Stimulated activated CD4-positive, alpha-beta T cell treated with anti-CD3 and anti-CD28 coated beads, TNF-alpha, amount 100 ng/mL, for 48 hours (primary cell): ENCODE results near the gene HOXB5.

Source experiments
- DNase-seq, 3 donors: peaks; one replicate each; pipeline ENCODE4 v3.0.0-alpha.2; 2020; ENCODE audit warnings: low read depth in 3 of 3

Gene HOXB5

DNA sequence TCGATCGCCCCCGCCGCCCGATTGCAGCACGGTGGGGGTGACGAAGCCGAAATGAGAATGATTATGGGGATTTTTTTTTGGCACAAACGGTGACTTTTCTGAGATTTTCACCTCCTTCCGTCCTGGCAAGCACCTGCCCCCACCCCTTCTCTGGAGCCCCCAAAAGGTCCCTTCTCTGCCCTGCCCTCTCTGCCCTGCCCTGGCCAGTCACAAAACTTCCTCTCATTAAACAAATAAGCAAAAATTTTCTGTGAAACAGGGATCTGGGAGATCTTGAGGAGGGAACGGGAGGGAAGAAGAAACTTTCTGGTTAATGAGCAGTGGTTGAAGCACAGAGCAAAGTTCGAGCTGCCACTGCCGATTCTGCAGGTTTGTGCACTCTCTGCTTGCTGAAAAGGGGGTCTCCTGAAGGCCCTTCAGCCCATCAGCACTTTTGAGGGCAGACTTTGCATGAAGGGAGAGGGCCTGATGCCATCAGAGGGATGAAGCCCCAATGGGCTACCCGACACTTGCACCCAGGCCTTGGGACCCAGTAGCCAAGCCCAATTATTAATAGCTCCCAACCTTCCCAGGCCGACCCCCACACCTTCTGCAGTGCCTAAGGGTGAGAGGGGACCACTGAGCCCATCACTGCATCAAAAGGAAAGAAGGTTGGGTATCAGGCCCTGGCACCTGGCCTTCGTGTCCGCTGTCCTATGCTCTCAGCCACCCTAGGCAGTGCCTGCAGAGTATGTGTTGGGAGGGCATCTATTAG lies 22.6 kb upstream of the HOXB5 start:
- no peak for DNase-seq

DNA sequence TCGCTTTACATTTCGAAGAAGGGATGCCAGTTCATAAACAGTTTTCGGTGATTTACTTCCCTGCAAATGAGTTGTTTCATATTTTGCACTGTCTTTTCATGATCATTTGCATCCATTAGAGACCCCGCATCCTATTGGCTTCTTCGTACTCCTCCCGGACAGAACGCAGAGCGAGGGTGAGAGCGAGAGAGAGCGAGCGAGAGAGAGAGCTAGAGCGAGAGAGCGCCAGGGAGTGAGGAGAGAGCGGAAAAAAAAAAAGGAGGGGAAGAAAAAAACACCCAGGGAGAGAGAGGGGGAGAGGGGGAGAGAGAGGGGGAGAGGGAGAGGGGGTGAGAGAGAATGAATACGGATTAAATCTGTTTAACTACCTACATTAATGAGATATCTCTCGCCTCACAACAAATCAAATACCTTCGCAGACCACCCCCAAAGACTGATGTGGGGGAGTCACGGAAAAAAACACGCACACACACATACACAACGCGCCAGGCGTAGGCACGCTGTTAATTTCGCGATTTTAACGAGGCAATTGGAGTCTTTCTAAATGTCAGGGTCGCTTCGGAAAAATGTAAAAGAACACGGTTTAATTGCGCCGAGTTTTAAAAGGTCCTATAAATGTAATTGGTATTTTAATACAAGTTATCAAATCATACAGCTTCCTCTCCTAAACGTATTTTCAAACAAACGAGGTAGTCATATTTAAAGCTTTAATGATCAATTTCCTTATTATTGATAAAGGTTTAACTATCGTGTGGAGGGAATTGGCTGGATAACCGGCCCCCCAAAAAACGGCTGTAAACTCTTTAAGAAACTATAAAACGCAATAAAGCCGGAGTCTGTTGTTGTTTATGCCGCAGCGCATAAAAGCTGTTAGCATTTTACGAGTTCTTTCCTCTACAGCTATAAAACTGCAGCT lies 21.7 kb upstream of the HOXB5 start, which contains the start of gene HOXB8:
TSS of gene HOXB8 (minus strand) at position 246 of the 916 bp plus-strand sequence. CDS start 588 bp downstream, outside the sequence.
- DNase-seq, result no peak

DNA sequence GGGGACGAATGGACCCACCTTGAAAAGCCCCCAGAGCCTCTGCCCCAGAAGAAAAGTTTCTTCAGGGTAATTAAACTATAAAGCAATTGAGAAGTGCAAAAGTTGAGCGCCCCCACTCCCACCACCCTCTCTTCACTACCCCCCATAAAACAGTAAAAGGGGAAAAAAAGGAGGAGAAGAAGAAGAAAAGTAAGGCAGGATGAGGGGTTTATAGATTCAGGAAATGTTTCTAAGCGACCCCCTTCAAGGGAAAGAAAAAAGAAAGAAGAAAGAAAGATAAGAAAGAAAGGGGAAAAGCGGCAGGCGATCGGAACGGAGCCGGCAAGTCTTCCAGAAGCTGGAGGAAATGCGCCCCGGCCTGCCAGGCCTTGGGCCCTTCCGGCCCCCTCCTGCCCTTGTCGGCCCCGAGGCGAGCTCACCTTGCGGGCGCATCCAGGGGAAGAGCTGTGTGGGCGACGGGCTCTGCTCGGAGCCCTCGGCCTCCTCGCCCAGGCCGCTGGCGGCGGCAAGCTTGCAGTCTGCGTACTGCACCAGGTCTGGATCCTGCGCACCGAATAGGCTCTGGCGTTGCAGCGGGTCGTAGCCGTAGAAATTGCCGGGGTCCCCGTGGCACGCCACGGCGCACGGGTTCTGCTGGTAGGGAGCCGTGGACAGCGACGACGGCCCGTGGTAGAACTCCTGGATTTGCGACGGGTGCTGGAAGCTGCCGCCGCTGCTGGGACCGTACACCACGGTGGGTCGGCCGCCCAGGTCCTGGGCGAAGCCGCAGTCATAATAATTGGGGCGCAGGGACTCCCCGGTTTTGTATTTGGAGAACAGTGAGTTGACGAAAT lies 20.5 kb upstream of the HOXB5 start:
- no peak for DNase-seq

DNA sequence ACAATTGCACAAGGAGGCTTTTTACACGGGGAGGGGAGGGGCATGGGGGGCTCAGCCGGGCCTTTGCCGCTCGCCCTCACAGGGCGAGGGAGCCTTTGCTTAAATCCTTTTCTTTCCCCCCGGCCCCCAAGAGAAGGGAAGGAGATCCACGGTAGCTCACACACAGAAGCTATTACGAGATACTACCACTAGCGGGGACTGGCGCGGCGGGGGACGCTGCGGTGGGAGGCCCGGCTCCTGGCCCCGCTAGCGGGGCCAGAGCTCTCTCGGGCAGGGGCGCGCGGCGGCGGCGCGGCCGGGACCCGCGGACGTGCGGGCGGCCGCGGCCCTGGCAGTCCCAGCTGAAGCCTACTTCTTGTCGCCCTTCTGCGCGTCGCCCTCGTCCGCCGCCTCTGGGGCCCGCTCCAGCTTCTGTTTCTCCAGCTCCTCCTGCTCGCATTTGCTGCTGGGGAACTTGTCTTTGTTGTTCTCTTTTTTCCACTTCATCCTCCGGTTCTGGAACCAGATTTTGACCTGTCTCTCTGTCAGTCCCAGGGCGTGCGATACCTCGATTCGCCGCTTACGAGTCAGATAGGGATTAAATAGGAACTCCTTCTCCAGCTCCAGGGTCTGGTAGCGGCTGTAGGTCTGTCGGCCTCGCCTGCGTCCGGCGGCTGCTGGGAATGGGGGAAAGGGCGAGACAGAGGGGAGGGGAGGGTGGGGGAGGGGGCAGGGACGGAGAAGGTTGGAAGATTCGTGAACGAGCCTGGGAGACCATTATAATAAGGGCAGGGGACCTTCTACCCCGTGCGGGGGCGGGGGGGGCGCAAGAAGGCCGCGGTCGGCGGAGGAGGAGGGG lies 19.5 kb upstream of the HOXB5 start:
- no peak for DNase-seq

DNA sequence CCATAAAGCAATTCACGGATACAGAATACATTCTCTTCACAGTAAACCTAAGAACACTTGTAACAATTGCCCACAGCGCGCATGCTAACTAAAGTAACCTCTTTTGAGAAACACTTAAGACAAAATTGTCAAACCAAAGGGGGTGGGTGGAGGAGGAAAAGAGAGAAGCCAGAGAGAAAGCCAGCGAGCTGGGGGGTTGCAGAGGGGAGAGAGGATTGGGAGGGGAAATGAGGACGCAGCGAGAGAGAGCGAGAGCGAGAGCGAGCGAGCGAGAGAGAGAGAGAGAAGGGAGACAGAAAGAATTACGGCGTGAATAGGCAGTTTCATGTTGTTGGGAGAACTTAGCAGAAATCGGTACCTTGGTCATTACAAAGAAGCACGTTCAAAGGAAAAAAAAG lies 18.9 kb upstream of the HOXB5 start:
- DNase-seq, result no peak

DNA sequence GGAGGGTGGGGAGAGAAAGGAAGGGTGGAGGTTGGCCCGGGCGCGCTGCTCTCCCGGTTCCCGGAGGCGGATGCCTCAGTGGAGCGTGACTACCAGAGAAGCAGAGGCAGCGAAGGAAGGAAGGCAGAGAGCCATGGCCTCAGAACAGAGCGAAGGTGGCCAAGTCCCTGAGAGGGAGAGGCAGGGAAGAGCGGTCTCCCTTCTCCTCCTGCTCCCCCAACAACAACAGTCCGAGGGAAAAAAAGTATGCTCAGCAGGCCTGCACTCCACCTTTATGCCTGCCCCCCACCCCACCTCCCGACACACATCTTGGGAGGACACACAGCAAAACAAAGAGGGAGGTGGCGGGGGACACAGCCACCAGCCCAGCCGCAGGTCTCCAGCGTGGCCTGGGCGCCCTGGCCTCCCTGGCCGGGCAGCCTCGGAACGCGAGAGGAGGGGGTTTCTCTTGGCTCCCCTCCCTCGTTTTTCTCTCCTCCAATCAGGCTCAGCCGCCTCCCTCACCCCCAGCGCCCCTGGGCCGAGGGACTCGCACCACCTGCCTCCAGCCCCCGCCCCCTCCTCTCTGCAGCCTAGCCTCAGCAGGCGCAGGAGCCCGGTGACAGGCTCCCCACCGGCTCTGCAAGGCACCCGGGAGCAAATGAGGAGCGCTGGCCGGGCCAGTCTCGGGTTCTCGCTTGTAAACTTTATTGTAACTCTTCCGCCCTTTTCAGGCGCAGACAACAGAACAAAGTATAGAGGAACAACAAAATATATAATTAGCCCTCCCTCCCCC lies 18.3 kb upstream of the HOXB5 start:
- DNase-seq, result no peak

DNA sequence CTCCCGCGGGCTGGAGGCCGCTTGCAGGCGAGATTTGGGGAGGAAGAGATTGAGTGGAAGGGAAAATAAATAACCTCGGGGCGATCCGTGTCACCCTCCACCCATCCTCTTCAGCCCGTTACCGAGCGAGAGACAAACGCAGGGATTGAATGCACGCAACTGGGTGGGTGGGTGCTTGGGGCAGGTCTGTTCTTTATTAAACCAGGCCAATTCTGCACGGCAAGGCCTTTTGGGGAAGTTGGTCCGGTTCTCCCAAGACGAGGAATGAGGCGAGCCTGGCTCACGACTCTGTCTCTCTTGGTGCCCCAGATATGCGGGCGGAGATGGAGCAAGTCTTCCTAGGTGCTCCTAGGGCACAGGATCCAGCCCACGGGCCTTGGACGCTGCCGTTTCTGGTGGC lies 17.6 kb upstream of the HOXB5 start:
- no peak for DNase-seq

DNA sequence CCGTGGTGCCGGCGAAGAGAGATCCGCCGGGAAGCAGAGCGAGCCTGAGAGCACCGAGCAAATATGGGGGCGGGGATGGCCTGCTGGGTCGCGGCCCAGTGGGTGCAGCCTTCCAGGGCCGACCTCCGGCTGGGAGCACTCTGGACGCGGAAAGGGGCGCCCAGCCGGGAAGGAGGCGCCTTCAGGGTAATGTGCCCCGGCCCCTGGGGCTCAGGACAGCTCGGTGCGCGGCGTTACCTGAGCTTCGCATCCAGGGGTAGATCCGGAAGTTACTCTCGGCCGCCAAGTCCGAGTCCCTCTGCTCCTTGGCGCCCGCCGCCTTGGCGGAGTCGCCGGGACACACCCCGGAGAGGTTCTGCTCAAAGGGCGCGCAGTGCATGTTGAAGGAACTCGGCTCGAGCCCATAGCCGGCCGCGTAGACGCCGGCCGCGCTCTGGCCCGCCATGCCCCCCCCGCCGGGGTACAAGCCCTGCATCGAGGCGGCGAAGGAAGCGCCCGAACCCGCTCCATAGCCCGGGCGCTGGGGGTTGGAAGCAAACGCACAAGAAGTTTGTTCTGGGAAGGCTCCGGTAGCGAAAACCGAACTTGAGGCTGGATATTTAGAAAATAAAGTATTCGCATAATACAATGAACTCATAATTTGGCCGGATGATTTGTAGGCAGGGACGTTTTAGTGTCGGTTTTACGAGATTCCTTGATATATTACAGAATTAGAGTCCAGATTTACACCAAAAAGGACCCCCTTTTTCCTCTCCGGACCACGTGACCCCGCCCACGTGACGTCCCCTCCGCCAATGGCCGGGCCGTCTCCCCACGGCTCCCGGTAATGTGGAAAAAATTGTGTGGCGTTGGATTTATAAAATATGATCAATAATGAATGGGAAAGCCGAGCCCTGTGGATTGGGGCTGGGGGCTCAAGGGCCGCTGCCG lies 17.0 kb upstream of the HOXB5 start, which contains the start of gene HOXB7:
TSS of gene HOXB7 (minus strand) at position 736 of the 930 bp plus-strand sequence. CDS start at position 637, 99 bp downstream.
- DNase-seq, result peak in 1 of 3 donors; percentile 75

DNA sequence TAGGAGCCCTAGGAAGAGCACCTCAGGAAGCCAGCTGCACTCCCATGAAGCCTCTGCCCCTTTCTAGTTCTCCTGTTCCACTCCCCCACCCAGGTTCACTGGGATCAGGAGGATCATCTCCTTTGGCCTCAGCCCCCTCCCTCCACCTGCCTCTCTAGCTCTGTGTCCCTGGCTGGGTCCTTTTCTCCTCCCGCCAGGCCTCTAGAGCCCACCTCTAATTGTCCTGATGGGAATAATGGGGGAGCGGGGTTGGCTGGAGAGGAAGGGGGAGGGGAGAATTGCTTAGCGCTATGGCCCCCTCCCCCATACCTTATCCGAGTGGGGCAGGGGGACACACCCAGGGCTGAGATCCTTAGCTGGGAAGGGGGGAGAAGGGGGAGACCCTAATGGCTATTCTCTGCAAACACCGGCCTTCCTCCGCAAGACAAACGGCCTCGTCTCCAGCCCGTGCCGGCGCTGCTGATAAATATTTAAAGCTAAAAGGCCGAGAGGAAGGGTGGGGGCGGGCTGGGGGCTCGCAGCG lies 16.2 kb upstream of the HOXB5 start:
- DNase-seq, result no peak

DNA sequence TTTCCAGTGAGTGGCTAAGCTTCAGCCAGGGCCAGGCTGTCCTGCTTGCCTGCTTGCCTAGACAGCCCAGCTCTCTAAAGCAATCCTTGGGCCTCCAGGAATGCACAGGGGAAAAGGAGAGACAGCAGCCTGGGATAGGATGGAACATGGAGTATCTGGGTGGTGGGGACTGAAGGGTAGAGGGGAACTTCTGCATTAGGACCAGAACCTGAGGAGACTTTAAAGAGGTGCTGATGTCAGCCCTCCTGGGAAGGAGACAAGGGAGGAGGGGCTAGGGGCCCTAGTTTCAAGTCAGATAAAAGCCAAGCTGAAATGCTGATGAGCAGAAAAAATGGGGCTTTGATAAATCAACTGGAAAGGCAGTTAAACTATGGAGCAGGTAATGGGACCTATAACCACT lies 15.5 kb upstream of the HOXB5 start:
- DNase-seq, result no peak

DNA sequence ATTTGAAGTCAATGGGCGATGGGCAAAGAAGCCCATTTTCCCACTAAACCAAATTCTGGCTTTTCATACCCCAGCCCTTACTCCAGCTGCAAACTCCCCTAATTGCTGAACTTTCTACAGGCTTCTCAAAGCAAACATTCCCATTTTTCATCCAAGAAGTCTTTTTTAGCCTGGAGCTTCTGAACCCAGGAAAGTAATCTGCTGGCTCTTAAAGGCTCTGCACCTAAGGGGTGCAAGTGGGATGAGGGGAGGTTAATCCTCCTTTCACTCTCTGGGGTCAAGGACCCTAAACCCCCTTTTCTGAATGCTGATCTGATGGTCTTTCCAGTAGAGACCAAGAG lies 14.9 kb upstream of the HOXB5 start:
- no peak for DNase-seq

DNA sequence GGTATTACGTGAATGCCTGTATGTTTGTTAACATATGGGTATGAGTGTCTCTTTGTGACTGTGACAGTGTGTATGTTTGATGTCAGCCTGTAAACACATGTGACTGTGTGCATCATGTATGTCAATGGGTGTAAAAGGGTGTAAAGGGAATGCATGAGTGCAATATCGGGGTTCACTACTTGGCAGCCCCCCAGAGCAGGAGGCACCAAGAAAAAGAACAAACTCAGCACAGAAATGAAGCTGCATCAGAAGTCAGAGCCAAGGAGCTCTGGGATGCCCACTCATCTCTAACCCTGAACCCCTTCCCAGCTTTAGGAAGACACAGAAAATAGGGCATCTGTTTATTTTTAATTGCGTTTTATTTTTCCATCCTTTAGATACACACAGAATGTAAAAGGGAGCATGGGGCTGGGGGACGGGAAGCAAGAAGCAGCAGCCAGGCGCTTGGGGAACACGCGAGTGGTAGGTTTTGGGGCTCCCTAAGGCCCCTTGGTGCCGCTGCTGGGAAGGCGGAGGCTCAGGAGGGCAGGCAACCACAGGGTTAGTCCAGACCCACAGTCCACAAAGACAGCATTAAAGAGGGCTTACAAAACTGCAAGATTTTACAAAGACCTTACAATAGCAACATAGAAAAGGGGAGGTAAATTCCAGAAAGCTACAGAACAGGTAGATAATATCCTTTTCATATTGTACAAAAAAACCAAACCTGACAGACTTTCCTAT lies 13.5 kb upstream of the HOXB5 start:
- no peak for DNase-seq

DNA sequence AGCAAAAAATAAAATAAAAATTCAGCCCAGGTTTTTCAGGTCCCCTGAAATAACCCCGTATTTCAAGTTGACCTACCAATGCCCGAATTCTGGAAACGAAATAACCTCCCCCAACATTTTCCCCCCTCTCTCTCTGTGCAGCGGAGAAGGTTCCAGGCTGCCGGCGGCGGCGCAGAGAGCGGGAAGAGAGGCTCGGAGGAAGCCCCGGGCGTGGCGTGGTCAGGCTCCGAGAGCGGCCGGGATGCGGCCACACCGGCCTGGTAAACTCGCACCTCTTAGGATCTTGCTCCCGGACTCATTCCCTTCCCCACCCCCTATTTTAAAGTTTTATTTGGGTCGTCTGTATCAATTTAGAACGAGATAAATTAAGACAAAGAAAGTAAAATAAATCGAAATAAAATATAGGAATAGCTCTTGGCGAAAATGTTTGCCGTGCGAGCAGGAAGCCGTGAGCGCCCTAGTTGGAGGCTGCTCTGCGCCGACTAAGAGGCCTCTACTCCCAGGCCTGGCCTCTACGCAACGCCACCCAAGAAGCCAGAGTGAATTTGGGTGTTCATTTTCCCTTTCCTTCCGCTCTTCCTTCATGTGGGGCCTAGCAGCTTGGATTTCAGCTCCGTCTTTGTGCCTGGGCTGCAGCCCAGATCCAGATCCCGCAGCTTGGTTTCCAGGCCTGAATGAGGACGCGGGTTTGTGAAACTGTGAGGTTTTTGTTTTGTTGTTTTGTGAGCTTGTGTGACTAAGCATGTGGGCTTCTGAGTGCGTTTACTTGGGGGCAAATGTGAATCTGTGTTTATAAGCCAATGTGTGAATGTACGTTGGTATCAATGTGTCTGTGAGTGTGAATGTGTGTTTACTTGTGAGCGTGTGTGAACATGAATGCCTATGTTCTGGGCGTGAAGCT lies 12.7 kb upstream of the HOXB5 start:
- no peak for DNase-seq

DNA sequence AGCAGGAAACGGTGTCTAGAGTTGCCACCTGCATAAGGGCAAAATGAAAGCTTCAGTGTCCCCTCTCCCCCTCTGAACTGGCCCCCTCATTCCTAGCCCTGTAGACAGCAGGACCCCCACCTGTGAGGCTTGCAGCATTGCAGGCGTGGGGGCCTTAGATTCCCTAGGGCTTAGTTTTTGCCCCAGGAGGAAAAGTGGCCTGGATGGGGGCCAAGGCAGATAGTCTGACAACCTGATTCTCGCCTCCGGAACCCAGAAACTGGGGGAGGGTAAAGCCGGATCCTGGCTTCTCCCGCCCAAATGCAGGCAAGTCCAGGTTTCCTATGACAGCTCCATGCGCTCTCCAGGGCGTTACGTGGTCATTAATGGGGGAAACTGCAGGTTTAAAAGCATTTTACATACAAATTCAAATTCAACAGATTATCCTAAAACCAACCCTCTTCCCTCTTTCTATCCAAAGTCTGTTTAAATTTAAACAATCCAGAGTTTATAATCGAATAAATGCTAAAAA lies 11.9 kb upstream of the HOXB5 start:
- no peak for DNase-seq

DNA sequence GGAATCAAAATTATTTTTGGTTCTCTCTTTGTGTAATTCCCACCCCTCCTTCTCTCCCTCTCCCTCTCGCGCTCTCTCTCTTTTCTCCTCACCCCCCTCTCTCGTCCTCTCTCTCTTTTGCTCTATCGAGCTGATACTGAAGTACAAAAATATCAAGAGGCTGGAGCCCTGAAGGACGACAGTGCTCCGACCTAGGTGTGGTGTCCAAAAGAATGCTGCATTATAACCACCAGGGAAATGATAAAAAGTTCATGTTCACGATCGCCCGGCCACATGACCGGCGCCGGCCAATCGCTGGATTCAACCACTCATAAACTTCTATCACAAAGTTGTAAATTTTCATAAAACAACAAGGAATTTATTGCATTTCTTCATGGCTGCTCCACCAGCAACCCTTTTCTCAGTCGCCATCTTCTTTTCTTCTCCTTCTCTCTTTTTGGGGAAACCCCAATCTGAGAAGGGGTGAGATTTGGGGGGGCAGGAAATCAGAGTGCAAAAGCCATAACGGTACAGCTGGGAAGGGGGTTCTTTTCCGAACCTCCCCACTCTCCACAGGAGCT lies 11.3 kb upstream of the HOXB5 start, which contains the start of gene HOXB6:
TSS of gene HOXB6 (minus strand) at position 217 of the 560 bp plus-strand sequence. CDS start 6,836 bp downstream, outside the sequence.
- DNase-seq, result no peak

DNA sequence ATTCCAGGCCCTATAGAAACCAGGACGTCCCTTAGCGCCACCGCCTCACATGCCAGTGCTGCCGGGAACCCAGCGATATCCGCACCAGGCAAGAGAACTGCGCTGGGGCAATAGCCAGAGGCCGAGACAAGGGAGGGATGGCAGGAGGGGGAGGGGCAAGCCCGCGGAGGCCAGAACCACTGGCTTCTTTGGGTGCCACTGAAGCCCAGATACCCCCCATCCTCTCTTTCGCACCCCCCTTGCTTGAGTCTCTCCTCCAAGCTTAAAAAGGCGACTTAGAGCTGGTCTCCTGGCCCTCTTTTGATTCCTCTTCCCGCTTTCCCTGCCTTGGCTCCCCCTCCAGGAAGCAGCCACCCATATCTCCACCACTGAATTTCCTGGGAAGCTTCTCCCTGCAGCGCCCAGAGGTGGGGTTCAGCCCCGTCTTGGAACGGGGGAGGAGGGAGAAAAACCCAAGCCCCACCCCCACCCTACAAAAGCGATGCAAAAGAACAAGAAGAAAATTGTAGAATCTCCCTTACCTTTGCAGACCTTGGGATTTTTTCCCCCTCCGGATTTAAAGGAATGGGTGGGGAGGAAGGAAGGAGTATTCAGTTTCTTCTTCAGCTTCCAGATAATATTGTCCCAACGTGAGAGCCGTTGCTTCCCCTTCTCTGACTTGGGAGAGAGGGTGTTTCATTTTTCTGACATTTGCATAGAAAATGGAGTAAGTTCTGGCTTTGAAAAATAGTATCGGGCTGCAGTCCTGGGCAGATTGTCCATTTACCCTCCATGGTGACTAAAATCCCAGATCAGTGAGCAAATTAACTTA lies 10.6 kb upstream of the HOXB5 start:
- DNase-seq, result no peak
